Coronary artery (tissue), 2 donors: Measurements from ENCODE around the gene XPO6.

ENCODE experiments used
- DNase-seq: peaks from one replicate; pipeline ENCODE4 v3.0.0-alpha.2; 2017; ENCODE audit warnings: low spot score
- H3K27ac ChIP-seq, 2 donors: fragments of 200-600 bp; sonication (generic); one replicate each; pipeline ENCODE4 v1.5.1; 2016 to 2019
- H3K4me3 ChIP-seq: fragments of 200-600 bp; sonication (generic); 2 replicates; pipeline ENCODE4 v1.5.1; 2016; ENCODE audit warnings: mild to moderate bottlenecking, moderate library complexity
- TF ChIP-seq, protein P1 (sequence below): fragments of 200-600 bp; sonication (generic); IDR thresholded peaks from one replicate; pipeline ENCODE4 v1.5.1; 2019; ENCODE audit warnings: antibody characterized with exemption

Gene XPO6

DNA sequence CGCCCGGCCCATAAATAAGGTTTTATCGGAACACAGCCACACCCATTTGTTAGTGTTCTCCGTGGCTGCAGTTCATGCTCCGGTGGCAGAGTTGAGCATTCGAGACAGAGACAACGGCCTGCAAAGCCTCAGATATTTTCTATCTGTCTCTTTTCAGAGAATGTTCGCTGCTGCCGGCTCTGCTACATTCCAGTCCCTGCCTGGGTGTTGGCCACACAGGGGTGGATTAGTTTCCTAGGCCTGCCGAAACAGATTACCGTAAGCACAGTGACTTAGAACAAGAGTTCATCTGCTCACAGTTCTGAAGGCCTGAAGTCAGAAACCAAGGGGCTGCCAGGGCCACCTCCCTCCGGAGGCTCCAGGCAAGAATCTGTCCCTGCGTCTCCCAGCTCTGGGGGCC, 129.1 kb downstream of the XPO6 start:
- Histone ChIP-seq H3K4me3 (no peak overlapping the region), H3K27ac (no peak overlapping the region)
- TF ChIP-seq, protein P1, sequence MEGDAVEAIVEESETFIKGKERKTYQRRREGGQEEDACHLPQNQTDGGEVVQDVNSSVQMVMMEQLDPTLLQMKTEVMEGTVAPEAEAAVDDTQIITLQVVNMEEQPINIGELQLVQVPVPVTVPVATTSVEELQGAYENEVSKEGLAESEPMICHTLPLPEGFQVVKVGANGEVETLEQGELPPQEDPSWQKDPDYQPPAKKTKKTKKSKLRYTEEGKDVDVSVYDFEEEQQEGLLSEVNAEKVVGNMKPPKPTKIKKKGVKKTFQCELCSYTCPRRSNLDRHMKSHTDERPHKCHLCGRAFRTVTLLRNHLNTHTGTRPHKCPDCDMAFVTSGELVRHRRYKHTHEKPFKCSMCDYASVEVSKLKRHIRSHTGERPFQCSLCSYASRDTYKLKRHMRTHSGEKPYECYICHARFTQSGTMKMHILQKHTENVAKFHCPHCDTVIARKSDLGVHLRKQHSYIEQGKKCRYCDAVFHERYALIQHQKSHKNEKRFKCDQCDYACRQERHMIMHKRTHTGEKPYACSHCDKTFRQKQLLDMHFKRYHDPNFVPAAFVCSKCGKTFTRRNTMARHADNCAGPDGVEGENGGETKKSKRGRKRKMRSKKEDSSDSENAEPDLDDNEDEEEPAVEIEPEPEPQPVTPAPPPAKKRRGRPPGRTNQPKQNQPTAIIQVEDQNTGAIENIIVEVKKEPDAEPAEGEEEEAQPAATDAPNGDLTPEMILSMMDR = no peak
- no peak for DNase-seq

DNA sequence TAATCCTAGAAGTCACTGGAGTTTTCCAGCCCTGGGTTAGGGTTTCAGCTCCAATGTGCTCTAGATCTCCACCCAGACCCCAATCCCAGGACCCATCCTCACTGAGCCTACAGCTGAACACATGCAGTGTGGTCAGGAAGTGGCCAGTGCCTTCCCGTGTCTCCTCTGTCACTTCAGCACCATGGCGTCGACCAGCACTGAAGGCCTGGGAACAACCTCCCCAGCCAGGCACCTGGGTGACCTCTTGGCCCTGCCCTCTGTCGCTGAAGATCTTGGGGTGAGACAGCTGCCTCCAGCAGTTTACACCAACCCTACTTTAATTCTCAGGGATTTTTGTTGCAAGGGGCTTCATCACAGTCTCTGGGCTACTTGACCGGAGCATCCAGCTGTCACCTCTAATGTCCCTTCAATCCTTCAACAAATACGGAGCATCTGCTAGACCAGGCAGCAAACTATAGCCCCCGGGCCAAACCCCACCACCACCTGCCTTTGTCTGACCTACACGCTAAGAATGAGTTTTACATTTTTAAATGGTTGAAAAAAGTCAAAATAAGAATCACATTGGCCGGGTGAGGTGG, 130.3 kb downstream of the XPO6 start:
- H3K27ac ChIP-seq = no peak overlapping the region
- TF ChIP-seq, protein P1 = no peak
- no peak for DNase-seq
- H3K4me3 ChIP-seq = no peak overlapping the region

DNA sequence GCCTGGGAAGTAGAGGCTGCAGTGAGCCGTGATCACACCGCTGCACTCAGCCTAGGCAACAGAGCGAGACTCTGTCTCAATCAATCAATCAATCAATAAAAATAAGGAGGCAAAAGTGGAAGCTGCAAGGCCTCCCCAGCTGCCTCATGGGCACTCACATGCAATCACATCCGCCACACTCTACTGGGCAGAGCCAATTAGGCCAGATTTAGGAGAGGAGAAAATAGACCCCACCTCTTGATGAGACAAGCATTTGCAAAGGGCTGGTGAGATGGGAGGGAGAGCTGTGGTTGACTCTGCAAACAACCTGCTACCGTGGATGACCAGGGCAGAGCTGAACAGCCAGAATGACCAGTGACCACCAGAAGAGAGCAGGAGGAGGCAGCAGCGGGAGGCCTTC, 133.5 kb downstream of the XPO6 start:
- TF ChIP-seq, protein P1 = no peak
- no peak for DNase-seq
- Histone ChIP-seq H3K27ac (no peak overlapping the region), H3K4me3 (no peak overlapping the region)

DNA sequence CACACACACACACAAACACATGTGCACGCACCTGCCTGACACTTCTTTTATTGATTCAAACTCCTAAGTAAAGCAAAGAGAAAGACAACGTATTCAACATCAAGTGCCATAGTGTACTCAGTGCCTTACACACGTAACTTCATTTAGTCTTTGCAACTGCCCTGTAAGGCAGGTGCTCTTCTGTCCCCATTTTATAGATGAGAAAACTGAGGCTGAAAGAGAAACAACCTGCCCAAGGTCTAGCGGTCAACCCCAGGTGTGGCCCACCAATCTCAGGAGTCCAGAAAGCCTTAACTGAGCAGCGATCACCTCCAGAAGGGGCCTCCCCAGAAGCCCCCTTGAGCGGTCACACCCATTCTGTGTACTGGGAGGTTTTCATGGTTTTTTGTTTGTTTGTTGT, 137.9 kb downstream of the XPO6 start:
- DNase-seq = no peak
- TF ChIP-seq, protein P1 = no peak
- Histone ChIP-seq H3K4me3 (no peak overlapping the region), H3K27ac (no peak overlapping the region)

DNA sequence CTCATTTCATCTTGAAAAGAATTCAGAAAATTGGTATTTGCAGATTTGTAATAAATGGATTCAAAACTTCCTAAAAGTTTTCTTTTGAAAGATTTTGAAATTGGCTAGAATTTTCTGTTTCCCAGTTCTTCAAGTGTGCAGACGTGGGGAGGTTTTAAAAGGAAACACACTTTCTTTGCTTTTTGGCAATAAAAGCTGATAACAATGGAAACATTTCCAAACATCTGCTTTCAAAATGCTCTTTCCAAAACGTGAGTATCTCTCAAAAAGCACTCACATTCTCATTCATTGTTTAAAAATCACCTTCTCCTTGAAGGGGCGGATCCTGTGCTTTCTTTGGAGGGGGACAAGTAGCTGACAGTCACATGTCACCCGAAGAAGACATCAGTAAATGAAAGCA, 139.7 kb downstream of the XPO6 start:
- no peak overlapping the region for H3K4me3 ChIP-seq
- no peak overlapping the region for H3K27ac ChIP-seq
- TF ChIP-seq, protein P1 = no peak
- DNase-seq = no peak

DNA sequence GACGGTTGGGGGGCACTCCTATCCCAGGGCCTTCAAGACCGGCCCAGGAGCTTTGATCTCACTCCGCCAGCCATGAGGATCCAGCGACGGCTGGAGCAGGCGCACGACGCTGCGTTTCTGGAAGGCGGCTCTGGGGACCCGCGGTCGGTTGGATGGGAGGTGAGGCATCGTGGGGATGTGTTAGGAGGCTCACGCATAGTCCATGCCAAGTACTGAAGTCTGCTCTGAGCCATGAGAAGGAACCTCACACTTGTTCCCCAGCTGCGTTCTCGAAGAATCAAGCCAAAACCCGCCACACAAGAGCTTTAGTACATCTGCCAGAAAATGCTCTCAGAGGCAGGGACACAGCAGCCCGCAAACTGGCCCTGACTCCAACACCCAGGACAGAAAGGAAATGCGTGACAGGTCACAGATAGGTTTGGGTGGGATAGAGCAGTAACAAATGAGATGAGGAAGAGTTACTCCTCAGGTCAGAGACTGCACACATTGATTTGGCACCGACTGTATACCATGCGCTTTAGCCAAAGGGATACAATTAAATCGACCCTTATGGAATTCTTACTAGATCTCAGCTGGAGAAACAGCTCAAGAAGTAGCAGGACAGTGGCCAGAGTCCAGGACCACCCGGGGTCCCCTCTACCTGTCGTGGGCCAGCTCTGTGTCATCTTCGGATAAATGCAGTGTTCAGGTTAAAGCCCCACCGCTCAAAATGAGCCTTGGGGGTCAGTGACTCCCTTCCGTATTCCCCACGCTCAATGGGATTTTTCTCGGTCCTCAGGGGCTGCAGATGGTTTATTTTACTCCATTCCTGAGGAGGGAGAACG, 141.6 kb downstream of the XPO6 start:
- DNase-seq = no peak
- Histone ChIP-seq H3K4me3 (no peak overlapping the region), H3K27ac (no peak overlapping the region)
- TF ChIP-seq, protein P1 = no peak

DNA sequence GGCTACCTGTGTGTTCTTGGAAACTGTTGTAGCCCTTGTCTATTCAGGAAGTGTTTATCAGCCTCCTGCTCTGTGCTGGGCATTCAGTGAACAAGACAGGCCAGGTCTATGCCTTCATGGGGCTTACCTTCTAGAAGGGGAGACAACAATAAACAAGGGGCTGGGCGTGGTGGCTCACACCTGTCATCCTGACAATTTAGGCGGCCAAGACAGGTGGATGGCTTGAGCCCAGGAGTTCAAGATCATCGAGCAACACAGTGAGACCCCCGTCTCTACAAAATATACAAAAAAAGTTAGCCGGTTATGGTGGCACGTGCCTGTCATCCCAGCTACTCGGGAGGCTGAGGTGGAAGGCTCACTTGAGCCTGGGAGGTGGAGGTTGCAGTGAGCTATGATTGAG, 142.8 kb downstream of the XPO6 start:
- TF ChIP-seq, protein P1 = no peak
- Histone ChIP-seq H3K27ac (no peak overlapping the region), H3K4me3 (no peak overlapping the region)
- no peak for DNase-seq
